A673 (cell line): Measurements from ENCODE around the gene DPP10.

Source experiments
- CTCF ChIP-seq: fragments of 300-800, 200-600 bp; sonication (generic); conservative IDR thresholded peaks from 2 replicates; pipeline ENCODE4 v1.5.1; 2017; ENCODE audit warnings: low read depth, mild to moderate bottlenecking, antibody characterized with exemption, low read length, moderate library complexity, mixed read lengths
- EZH2 ChIP-seq: fragments of 200-600 bp; sonication (generic); IDR thresholded peaks from 2 replicates; pipeline ENCODE4 v1.6.1; 2017; ENCODE audit warnings: borderline replicate concordance, low read depth, mild to moderate bottlenecking, mixed read lengths, antibody characterized with exemption, low read length; ENCODE audit not compliant: poor library complexity, severe bottlenecking

- TF ChIP-seq CTCF (no peak), EZH2 (no peak)
Observed at GRCh38 chr2:115292742-115293141, 850.3 kb downstream of the DPP10 start.
